Stimulated activated CD4-positive, alpha-beta T cell treated with anti-CD3 and anti-CD28 coated beads, TNF-alpha, amount 100 ng/mL, for 4 hours (primary cell): Measurements from ENCODE around the gene TNFAIP1.
"Not testable (repeated sequence)": the region's sequence is repeated elsewhere in the genome, so short reads cannot be mapped to it uniquely, and the experiment has no call there.

ENCODE experiments used
- DNase-seq, 3 experiments: peaks; one replicate each; pipeline ENCODE4 v3.0.0-alpha.2; 2020; ENCODE audit warnings: low read depth in 3 of 3

The TNFAIP1 gene

DNA sequence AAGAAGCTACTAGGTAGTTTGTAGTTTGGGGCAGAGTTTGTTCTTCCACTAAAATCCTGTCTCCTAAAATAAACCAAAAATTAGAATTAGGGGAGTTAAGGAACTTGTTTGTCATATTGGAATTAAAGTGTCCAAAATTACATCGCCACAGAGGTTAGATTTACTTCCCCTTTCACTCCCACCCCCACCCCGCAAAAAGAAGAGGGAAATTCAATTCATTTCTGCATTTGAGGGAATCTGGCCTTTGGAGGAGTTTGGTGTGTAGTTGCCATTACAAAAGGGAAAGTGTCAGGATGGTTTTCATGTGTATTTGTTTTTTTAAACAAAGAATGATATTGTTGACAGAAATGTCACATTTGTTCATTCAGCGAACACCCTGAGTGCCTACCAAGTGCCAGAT, 10.8 kb upstream of the TNFAIP1 start:
- no peak for DNase-seq

- no peak for DNase-seq
Measured at GRCh38 chr17:28325211-28325610, 10.3 kb upstream of the TNFAIP1 start.

DNA sequence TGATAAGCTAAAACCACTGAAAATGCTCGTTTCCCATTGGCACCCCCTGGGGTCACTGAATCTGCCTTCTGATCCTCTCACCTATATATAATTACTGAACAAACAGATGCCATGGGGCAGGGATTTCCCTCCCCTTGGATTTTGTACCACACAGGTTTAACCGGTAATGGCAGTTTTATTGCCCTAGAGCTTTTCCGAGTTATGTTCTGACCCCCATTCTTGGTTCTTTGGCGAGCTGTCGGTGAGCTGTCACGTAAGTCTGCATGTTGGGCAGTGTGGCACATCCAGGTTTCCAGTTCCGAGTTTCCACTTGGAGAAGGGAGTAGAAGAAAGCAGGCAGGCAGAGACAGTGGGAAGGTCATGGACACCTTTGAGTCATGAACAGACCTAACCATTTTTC, 9.4 kb upstream of the TNFAIP1 start:
- DNase-seq: no peak

DNA sequence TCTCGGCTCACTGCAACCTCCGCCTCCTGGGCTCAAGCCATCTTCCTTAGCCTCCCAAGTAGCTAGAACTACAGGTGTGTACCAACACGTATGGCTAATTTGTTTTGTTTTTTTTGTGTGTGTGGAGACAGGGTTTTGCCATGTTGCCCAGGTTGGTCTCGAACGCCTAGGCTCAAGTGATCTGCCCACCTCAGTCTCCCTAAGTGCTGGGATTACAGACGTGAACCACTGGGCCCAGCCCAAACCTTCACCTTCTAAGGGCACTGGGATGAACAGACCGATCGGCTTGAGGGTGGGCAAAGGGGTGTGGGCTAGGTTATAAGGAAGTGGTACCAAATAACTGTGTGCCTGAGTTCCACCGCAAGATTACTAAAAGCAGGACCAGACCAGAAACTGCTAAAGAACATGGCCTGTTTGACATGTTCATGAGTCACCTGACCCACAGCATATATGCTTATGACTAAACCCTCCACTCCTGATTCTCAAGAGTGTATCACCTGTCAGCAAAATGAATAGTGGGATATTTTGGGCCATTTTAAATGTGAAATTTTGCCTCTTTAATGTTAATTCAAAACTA, 8.4 kb upstream of the TNFAIP1 start:
- DNase-seq: no peak

DNA sequence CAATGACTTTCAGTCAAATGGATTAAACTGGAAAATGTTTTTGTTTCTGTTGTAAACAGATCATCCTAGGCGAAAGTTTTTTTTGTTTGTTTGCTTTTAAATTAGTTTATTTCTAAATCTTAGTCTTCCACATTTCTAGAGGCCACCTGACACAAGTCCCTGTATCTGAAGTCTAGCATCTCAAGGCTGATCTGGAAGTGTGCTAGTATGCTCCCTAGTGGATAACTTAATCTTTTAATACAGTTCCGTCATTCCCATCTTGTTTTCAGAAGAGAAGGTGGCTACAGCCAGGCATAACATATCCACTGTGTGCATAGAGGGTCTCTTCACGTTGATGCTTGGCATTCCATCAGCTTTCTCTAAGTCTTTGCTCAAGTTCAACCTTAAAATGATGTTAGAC, 7.9 kb upstream of the TNFAIP1 start:
- DNase-seq: no peak

DNA sequence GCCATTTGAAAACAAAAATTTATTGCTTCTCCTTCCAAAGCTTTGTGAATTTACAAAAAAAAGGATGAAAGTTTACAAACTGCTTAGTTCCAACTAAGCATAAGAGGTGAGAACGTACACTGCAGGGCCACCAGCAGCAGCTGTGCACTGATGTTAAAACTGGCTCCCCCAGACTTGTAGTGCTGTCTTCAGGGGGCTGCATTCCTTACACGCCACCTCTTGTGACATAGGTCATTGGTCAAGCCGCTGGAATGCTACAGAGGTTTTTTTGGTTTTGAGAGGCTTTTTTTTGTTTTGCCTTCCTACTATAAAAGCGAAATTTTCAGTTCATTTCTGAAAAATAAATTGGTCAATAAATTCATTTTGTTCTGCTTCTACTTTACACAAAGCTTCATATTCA, 7.2 kb upstream of the TNFAIP1 start:
- no peak for DNase-seq

GRCh38 chr17:28330671-28331070, 4.9 kb upstream of the TNFAIP1 start:
- no peak for DNase-seq

- no peak for DNase-seq
Measured at GRCh38 chr17:28331891-28332420, 3.6 kb upstream of the TNFAIP1 start.

DNA sequence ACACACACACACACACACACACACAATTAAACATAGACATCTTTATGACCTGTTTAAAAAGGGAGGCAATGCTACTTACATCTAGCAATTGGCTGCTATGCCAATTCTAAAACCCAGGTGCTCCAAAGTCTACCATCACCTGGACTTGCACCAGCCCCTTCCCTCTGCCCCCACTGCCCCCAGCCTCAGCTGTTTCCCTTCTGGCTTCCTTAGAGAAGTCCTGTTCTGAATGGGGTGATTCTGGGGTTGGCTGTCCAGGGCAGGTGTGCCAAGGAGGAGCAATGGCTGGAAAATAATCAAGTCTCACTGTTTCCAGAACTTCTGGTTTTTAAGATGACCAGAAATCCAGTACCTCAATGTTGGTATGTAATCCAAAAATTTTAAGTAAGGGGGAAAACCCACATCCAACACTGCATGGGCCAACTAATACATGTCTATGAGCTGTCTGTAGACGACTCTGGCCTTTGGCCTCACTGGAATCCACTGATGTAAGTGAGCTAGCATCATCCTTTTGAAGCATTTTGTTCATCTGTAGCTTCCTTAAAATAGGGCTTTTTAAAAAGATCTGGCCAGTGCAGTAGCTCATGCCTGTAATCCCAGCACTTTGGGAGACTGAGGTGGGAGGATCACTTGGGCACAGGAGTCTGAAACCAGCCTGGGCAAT, 2.3 kb upstream of the TNFAIP1 start:
- DNase-seq: no peak

GRCh38 chr17:28334171-28334570, 1.4 kb upstream of the TNFAIP1 start:
- DNase-seq: no peak

DNA sequence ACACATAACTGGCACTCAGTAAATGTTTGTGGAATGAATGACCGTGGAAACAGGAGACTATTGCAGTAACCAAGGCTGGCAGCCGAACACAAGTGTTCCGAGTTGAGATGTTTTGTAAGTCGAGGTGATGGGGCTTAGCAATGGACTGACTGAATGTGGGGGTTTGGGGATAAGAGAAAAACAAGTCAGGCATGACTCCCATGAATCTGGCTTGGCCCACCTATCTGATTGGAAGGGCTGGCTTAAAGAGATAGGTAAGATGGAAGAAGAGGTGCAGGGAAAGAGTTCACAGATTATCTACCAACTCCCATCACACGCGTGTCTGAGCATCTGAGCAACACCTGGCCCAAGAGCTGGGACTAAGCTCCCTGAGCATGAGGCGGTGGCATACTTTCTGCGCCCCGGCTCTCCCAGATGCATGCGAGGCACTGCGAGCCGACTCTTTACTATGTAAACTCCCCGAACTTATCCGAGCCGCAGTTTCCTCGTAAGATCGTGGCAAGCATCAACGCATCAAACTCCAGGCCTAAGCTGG, 828 bp upstream of the TNFAIP1 start:
- DNase-seq: no peak

- peak in 1 of 3 experiments; percentile 5 for DNase-seq
Measured at GRCh38 chr17:28335959-28336871, 654 bp downstream of the TNFAIP1 start.

DNA sequence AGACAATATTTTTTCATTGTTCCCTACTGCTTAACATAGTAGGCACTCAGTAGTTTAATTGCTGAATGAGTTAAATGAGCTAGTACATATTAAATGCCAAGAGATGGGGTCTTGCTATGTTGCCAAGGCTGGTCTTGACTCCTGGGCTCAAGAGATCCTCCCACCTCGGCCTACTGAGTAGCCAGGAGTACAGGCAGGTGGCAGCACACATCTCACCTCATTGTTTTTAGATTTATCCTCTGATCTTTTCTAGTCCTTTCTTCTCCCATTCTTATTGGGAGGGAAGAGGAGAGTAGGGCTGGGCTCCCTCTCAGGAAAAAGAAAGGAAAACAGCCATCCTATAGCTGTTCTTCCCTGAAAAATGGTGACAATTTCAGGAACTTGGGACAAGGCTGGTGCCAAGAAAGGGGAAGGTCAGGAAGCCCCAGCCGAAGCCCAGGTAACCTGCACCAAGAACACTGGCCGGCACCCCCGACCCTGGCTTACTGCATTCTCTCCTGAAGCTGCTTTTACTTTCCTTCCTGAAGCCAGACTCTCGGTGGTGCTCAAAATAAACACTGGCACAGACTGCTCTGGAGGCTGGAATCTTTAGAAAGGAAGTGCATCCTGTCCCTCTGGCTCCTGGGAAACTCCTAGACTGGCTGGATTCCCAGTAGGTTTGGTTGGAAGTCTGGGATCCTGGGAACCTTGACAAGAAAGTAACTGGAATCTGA, 2.7 kb downstream of the TNFAIP1 start:
- DNase-seq: no peak

DNA sequence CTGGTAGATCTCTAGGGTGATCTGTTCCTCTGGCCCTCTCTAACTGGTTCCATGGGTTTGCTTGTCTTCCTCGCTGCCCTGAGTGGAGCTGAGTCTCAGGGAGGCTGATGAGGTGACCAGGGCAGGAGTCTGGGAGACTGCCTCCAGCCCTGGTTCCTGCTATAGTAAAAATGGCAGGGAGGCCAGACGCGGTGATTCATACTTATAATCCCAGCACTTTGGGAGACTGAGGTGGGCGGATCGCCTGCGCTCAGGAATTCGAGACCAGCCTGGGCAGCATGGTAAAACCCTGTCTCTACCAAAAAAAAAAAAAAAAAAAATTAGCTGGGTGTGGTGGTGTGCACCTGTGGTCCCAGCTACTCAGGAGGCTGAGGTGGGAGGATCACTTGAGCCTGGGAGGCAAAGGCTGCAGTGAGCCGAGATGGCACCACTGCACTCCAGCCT, 3.2 kb downstream of the TNFAIP1 start:
- DNase-seq: not testable (repeated sequence)

DNA sequence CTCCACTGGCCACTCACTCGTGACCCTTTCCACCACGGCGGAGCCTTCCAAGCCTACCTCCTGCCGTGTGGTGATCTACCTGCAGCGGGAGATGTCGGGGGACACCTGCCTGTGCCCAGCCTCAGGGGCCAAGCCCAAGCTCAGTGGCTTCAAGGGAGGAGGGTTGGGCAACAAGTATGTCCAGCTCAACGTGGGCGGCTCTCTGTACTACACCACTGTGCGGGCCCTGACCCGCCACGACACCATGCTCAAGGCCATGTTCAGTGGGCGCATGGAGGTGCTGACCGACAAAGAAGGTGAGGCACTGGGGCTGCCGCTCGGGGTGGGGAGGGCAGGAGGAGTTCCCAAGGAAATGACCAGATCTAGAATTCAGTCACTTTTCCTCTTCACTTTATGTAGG, 3.9 kb downstream of the TNFAIP1 start:
- no peak for DNase-seq

DNA sequence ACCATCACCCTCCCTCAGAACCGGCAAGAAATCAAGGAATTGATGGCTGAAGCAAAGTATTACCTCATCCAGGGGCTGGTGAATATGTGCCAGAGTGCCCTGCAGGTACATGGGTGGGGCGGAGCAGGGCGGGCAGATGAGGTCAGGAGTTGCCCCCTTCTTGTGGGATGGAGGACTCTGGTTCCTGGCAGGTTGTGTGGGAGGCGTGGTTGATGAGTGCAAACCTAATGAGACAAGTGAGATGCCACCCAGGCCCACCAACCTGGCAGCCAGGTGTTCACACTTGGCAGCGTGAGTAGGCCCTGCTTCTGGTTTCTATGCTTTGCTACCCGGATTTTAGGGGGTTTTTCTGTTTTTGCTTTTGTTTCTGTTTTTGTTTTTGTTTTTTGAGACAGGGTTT, 4.8 kb downstream of the TNFAIP1 start:
- DNase-seq: no peak

DNA sequence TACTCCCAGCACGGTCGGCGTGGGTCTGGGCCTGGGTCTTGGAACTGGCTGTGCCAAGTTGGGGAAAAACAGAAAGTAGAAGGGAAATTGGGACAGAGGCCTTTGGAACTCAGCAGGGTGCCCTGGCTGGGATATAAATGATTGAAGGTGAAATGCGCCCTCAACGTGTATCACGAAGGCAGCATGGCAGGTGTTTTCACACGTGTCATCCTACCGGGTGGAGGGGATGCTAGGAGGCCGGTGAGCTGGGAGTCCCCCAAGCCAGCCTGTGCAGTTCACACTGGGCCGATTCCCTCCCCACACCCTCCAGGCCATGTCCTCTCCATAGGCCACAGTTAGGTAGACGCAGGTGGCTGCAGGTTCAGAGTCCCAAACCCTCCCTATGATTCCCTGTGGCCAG, 6.0 kb downstream of the TNFAIP1 start:
- DNase-seq: no peak

- DNase-seq: no peak
Measured at GRCh38 chr17:28342313-28342712, 6.8 kb downstream of the TNFAIP1 start.

DNA sequence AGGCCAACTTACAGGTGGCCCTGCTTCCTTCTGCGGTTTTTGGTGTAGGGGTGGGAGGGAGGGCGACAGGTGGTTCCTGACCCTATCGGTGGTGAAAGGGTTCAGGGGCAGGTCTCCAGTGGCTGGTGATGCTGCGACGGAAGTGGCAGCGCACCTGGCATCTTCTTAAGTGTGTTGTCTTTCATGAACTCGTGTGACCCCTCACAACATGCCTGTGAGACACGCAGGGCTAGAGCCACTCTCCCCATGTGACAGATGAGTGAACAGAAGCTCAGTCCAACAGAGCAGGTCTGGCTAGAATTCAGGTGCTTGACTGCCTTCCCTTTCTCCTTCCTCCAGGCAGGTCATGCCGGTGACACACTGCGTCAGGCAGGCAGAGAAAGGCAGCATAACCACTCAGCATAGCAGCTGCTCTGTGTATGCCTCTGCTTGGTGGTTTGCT, 8.0 kb downstream of the TNFAIP1 start:
- no peak for DNase-seq

GRCh38 chr17:28344011-28344410, 8.4 kb downstream of the TNFAIP1 start:
- no peak for DNase-seq

DNA sequence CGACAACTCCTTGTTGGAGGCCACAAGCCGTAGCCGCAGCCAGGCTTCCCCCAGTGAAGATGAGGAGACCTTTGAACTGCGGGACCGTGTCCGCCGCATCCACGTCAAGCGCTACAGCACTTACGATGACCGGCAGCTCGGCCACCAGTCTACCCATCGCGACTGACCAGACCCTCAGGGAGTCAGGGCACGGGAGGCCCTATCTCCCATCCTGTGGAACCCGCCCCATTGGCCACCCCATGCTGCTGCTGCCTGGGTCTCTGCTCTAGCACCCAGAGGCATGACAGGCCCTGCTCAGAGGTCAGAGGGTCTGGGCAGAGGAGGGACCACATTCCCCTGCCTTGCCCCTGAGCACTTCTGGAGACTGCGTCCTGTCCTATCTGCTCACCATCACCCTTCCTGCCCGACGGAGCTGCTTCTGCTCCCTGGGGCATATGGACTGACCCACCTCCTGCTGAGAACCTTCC, 8.9 kb downstream of the TNFAIP1 start:
- DNase-seq: no peak
